Activated CD4-positive, alpha-beta T cell treated with anti-CD3 and anti-CD28 coated beads, Interleukin-2, amount 50 U/mL, for 4 hours (primary cell): ENCODE results near the gene FASLG.
"Not testable (repeated sequence)": the region's sequence is repeated elsewhere in the genome, so short reads cannot be mapped to it uniquely, and the experiment has no call there.

Source experiments
- DNase-seq, 2 experiments: peaks; one replicate each; pipeline ENCODE4 v3.0.0-alpha.2; 2020

Gene FASLG

GRCh38 chr1:172686143-172686542, 27.2 kb downstream of the FASLG start:
- no peak for DNase-seq

GRCh38 chr1:172688428-172689085, 29.7 kb downstream of the FASLG start:
- DNase-seq, result not testable (repeated sequence)

- DNase-seq, result not testable (repeated sequence)
These were observed 32.0 kb downstream of the FASLG start for GRCh38 chr1:172690925-172691324.

- DNase-seq, result no peak
These were observed 38.7 kb downstream of the FASLG start for GRCh38 chr1:172697534-172698002.

- DNase-seq, result no peak
These were observed 39.3 kb downstream of the FASLG start for GRCh38 chr1:172698224-172698623.

- DNase-seq, result peak; percentile 74 to 78
These were observed 40.2 kb downstream of the FASLG start for GRCh38 chr1:172699111-172699510.

- peak in 1 of 2 experiments; percentile 15 for DNase-seq
These were observed 40.9 kb downstream of the FASLG start for GRCh38 chr1:172699695-172700227.

GRCh38 chr1:172700556-172700955, 41.7 kb downstream of the FASLG start:
- DNase-seq, result no peak

GRCh38 chr1:172704001-172704400, 45.1 kb downstream of the FASLG start:
- DNase-seq, result no peak

- DNase-seq, result no peak
These were observed 45.7 kb downstream of the FASLG start for GRCh38 chr1:172704420-172705210.

GRCh38 chr1:172708452-172708851, 49.5 kb downstream of the FASLG start:
- DNase-seq, result peak; percentile 37 to 45

- no peak for DNase-seq
These were observed 52.7 kb downstream of the FASLG start for GRCh38 chr1:172711558-172711957.

GRCh38 chr1:172713466-172713865, 54.6 kb downstream of the FASLG start:
- DNase-seq, result no peak
